ENCODE data around the gene ATP6V1G2.

Gene ATP6V1G2

DNA sequence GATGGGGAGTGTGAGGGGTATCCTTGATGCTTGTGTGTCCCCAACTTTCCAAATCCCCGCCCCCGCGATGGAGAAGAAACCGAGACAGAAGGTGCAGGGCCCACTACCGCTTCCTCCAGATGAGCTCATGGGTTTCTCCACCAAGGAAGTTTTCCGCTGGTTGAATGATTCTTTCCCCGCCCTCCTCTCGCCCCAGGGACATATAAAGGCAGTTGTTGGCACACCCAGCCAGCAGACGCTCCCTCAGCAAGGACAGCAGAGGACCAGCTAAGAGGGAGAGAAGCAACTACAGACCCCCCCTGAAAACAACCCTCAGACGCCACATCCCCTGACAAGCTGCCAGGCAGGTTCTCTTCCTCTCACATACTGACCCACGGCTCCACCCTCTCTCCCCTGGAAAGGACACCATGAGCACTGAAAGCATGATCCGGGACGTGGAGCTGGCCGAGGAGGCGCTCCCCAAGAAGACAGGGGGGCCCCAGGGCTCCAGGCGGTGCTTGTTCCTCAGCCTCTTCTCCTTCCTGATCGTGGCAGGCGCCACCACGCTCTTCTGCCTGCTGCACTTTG lies 29.0 kb upstream of the ATP6V1G2 start, which contains the start of gene TNF:
Gene TNF (plus strand): TSS at position 231 of the 567 bp plus-strand sequence. CDS start 177 bp downstream, at position 408.
- DNase-seq = no peak

DNA sequence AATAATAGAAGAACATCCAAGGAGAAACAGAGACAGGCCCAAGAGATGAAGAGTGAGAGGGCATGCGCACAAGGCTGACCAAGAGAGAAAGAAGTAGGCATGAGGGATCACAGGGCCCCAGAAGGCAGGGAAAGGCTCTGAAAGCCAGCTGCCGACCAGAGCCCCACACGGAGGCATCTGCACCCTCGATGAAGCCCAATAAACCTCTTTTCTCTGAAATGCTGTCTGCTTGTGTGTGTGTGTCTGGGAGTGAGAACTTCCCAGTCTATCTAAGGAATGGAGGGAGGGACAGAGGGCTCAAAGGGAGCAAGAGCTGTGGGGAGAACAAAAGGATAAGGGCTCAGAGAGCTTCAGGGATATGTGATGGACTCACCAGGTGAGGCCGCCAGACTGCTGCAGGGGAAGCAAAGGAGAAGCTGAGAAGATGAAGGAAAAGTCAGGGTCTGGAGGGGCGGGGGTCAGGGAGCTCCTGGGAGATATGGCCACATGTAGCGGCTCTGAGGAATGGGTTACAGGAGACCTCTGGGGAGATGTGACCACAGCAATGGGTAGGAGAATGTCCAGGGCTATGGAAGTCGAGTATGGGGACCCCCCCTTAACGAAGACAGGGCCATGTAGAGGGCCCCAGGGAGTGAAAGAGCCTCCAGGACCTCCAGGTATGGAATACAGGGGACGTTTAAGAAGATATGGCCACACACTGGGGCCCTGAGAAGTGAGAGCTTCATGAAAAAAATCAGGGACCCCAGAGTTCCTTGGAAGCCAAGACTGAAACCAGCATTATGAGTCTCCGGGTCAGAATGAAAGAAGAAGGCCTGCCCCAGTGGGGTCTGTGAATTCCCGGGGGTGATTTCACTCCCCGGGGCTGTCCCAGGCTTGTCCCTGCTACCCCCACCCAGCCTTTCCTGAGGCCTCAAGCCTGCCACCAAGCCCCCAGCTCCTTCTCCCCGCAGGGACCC lies 28.0 kb upstream of the ATP6V1G2 start:
- no peak for DNase-seq

DNA sequence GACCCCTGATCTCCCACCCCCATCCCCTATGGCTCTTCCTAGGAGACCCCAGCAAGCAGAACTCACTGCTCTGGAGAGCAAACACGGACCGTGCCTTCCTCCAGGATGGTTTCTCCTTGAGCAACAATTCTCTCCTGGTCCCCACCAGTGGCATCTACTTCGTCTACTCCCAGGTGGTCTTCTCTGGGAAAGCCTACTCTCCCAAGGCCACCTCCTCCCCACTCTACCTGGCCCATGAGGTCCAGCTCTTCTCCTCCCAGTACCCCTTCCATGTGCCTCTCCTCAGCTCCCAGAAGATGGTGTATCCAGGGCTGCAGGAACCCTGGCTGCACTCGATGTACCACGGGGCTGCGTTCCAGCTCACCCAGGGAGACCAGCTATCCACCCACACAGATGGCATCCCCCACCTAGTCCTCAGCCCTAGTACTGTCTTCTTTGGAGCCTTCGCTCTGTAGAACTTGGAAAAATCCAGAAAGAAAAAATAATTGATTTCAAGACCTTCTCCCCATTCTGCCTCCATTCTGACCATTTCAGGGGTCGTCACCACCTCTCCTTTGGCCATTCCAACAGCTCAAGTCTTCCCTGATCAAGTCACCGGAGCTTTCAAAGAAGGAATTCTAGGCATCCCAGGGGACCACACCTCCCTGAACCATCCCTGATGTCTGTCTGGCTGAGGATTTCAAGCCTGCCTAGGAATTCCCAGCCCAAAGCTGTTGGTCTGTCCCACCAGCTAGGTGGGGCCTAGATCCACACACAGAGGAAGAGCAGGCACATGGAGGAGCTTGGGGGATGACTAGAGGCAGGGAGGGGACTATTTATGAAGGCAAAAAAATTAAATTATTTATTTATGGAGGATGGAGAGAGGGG lies 27.1 kb upstream of the ATP6V1G2 start:
- peak; percentile 86 for DNase-seq

DNA sequence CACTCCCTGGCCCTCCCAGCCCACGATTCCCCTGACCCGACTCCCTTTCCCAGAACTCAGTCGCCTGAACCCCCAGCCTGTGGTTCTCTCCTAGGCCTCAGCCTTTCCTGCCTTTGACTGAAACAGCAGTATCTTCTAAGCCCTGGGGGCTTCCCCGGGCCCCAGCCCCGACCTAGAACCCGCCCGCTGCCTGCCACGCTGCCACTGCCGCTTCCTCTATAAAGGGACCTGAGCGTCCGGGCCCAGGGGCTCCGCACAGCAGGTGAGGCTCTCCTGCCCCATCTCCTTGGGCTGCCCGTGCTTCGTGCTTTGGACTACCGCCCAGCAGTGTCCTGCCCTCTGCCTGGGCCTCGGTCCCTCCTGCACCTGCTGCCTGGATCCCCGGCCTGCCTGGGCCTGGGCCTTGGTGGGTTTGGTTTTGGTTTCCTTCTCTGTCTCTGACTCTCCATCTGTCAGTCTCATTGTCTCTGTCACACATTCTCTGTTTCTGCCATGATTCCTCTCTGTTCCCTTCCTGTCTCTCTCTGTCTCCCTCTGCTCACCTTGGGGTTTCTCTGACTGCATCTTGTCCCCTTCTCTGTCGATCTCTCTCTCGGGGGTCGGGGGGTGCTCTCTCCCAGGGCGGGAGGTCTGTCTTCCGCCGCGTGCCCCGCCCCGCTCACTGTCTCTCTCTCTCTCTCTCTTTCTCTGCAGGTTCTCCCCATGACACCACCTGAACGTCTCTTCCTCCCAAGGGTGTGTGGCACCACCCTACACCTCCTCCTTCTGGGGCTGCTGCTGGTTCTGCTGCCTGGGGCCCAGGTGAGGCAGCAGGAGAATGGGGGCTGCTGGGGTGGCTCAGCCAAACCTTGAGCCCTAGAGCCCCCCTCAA lies 25.9 kb upstream of the ATP6V1G2 start, which contains the start of gene LTA:
Gene LTA (plus strand): TSS at position 249 of the 871 bp plus-strand sequence. CDS start 454 bp downstream, at position 703.
- no peak for DNase-seq

DNA sequence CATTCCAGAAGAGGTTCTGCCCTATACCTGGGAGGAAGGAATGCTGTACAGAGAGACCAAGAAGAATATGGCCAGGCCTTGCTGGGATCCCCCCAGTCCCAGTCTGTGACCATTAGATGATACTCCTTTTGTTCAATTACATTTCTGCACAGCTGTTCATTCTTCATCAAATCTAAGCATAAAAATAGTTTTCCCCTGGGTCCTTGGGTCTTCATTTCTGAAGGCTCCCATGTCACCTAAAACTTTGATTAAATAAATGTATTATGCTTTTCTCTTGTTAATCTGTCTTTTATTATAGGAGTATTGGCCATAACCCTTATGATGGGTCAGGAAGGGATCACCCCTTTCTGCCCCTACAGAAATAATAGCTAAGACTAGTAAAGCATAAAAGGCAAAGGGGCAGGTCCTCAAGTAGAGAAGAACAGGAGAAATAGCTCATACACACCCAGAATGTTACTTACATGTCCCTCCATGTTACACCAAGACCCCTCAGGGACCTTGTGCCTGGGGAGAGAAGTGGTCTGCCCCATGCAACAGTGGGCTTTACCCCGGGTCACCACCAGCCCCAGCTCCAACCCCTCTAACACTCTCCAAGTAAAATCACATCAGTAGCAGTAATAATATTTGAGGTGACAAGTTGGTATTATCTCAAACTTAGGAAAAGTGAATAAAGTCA lies 23.6 kb upstream of the ATP6V1G2 start:
- DNase-seq = no peak

DNA sequence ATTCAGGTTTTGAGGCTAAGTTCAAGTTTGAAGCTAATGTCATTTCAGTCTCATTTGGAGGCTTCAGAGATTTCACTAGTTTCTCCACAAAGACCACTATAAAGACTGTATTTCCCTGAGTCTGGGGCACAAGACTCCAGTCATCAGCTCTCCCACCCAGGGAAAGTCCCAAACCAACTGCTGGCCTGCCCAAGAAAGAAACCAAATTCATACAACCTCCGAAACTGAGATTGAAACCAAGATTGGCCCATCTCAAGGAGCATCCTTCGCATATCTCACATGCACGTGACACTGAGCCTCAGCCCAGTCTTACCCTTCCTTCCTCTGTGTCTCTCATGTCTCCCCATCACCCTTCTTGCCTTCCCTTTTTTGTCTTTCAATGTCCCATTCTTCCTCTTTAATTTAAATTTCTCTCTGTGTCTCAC lies 22.1 kb upstream of the ATP6V1G2 start:
- no peak for DNase-seq

DNA sequence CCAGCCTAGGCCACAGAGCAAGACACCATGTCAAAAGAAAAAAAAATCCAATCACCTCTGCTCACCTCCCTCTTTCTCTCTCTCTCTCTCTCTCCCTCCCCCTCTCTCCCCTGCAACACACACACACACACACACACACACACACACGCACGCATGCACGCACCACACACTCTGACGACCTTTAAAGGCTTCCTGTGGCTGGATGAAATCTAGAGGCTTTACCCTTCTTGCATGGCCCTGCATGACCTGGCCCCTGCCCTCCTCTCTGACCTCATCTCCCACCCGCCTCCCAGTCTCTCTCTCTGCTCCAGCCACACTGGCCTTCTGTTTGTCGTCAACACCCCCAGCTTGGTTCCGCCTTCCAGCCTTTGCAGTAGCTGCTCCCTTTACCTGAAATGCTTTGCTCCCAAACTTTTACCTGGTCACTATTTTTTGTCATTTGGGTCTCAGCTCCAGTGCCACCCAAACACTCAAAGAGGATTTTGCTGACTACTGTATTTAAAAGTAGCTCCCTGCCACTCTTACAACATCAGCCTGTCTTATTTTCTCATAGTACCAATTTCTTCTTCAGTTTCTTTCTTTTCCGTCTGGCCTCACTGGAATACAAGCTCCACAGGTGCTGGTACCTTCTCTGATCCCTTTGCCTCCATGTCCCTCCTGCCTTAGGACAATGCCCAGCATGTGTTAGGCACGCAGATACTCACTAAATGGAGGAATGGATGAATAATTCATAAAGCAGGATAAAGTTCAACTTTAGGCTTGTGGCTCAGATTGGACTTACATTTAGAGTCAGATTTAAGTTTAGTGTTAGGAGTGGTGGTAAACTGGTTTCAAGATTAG lies 21.3 kb upstream of the ATP6V1G2 start:
- peak; percentile 83 for DNase-seq

DNA sequence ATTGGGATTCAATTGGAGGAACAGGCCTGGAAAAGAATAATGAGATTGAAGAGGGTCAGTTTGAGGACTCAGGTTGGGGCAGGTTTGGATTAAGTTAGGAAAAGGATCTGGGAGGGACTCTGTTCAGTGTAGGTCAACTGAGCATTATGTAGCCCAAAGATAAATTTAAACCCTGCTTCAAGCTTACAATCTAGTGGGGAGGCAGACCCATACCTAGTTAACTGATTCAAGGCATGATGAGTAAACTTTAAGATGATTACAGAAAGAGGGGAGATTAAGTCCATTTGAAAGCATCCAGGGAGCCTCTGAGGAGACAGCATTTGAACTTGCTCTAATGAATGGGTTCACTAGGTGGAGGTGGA lies 14.3 kb upstream of the ATP6V1G2 start:
- no peak for DNase-seq

DNA sequence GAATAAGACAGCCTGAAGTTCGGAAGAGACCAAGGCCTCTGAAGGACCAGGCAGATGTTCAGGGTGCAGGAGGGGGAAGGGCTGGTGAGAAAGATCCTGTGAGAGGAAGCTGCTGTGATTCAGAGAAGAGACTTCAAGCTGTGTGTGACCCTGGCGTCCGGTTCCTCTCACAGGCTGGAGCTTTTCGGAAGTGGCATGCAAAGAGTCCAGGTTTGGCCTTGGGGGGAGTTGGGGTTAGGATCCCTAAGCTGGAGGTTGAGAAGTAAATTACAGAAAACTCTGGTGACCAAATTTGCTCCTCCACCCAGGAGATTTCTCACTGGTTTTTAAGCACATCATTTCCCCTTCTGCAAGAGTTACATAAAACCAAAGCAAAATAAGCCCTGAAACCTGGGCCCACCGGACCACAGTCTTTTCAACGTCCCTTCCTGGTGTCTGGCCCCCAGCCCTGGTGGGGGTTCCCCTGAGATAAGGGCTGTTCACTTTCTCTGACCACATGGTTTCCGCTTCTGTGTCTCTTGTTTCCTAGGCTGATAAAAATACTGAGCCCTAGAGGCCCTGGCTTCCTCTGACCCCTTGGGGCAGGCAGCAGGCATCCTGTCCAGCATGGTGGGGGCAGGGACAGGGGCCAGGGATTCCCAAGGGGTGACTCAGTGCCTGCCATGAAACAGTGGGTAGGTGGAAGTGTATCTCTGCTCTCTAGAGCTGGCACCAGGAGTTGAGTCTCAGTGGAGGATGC lies 13.7 kb upstream of the ATP6V1G2 start:
- peak; percentile 93 for DNase-seq

DNA sequence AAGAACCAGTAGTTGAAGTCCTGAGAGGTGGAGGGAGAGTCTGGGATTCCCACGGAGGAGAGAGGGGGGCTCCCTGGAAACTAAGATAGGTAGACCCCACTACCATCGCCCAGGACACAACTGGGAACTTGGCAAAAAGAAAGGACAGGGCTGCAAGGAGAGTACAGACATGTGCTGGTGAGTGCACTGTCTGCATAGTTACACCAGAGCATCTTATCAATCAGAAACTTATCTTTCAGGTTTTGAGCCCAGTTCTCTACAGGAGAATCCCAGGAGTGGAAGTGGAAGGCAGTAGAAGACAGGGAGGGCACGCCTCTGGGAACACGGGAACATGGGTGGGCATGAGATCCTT lies 13.2 kb upstream of the ATP6V1G2 start:
- no peak for DNase-seq

DNA sequence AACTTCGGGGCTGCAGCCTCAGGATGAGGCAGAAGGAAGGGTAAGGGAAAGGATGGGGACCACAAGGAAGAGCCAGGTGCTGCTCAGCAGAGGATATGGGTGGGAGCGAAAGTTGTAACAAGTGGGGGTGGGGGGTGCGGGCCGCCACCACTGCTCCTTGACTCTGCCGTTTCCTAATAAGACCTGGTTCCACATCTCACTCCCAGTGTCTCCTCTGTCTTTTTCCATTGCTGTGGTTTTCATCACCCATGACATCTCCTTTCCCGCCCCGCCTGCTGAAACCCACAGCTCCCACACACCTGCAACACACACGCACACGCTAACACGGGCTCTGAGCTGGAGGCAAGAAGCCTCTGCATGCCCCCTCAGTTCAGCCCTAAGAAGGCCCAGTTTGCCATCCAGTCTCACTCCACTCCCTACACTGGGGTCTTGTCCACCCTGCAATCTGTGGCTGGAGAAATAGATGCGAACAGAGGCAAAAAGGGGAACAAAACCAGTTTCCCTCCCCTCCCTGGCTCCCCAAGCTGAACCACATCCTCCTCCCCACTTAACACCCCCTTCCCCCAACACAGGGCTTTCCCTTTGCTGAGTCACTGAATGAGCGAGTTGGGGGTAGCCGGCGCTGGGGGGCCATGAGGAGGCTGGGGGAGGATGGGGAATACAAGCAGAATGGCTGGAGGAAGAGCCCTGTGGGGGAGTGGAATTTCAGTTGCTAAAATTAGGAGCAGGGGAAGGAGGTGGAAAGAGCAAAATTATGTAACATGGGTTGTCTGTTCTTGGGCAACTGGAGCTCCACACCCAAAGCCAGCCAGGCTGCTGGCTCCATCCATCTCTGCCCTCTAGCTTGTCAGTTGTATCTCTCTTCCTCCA lies 12.5 kb upstream of the ATP6V1G2 start:
- no peak for DNase-seq

DNA sequence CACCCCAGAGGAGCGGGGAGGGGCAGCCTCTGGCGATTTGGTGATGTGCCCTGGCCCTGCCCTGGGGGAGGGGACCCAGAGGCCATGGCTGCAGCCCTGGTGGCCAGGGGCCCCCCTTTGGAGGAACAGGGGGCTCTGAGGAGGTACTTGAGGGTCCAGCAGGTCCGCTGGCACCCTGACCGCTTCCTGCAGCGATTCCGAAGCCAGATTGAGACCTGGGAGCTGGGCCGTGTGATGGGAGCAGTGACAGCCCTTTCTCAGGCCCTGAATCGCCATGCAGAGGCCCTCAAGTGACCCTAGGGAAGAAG lies 11.9 kb upstream of the ATP6V1G2 start:
- no peak for DNase-seq

DNA sequence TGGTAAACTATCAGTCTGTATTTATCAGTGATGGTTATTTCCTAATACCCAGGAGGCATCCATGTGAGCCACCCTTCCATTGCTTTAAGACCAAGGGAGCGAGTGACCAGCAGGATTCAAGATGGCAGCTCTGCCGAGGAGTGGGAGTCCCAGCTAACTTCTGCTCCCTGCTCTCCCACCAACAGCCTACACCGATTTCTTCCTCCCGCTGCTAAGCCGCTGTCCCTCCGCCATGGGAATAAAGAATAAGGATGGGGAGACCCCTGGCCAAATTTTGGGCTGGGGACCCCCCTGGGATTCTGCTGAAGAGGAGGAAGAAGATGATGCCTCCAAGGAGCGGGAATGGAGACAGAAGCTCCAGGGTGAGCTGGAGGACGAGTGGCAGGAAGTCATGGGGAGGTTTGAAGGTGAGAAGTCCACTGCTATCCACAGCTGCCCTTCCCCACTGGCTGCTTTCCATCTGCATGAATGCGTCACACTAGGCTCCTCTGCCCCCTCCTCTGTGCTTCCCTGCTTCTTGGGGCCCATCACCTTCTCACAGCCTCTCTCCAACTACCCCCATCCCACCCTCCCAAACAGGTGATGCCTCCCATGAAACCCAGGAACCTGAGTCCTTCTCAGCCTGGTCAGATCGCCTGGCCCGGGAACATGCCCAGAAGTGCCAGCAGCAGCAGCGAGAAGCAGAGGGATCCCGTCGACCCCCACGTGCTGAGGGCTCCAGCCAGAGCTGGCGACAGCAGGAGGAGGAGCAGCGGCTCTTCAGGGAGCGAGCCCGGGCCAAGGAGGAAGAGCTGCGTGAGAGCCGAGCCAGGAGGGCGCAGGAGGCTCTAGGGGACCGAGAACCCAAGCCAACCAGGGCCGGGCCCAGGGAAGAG lies 11.3 kb upstream of the ATP6V1G2 start:
- DNase-seq = no peak

DNA sequence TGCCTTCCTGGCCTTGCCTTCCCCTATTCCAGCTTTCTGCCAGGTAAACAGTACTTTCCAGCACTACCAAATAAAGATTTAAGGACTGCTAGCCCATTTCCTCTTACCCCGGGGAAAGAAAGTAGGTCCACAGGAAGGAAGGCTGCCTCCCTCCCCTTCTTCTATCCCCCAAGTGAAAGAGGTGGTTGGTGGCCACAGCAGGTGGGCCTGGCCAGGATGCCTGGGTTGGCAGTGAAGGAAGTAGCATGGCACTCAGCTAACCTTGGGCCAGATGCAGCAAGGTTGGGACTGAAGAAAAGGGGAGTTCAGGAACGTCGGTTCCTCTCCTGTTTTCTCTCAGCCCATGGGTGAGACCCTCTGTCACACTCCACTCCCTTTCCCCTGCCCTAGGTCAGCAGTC lies 9.9 kb upstream of the ATP6V1G2 start:
- no peak for DNase-seq

DNA sequence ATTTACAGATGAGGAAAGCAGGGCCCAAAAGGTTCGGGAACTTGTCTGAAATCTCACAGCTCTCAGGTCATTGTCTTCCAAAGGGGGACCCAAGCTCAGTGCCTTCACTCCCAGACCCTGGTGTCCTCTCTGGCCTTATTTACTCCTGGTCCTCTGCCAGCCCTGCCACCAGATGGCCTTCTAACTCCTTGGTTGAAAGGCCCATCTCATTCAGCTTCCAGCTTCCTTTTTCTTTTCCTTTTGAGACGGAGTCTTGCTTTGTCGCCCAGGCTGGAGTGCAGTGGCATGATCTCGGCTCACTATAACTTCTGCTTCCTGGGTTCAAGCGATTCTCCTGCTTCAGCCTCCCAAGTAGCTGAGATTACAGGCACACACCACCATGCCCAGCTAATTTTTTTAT lies 5.0 kb upstream of the ATP6V1G2 start:
- DNase-seq = peak; percentile 85

DNA sequence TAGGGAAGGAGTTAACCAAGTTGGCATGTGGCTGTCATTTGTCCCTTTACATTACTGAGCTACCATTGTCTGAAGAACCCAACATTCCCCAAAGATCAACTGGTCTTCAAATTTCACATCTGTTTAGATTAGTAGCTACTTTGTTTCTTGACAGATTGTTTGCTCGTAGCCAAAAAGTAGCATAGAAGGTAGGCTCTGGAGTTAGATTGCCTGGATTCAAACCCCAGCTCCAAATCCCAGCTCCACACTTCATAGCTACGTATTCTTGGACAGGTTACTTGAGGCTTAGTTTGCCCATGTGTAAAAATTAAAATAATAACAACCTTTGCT lies 2.1 kb upstream of the ATP6V1G2 start:
- no peak for DNase-seq

DNA sequence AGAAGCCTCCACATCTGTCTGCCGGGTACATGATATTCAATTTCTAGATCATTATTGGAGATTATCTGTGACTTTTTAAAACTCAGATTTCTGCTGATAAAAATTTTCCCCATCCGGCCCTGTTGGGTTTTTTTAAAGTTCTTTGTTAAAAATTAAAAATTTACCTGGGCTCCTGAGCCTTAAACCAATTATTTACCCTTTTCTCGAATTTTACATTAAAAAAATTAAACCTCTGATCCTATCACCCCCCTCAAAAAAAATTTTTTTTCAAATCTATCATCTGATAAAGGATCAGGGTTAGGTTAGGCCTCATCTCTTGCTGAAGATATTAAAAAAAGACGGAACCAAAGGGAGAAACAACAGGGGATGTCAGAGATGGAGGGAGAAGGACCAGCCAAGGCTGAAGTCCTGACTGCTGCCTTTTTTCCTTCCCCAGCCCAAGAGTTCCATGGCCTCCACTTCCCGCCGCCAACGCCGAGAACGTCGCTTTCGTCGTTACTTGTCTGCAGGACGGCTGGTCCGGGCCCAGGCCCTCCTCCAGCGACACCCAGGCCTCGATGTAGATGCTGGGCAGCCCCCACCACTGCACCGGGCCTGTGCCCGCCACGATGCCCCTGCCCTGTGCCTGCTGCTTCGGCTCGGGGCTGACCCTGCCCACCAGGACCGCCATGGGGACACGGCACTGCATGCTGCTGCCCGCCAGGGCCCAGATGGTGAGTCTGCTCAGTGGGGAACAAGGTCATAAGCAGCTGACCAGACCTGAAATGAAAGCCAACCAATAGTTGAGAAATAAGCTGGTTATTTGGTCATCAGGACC lies 1.5 kb upstream of the ATP6V1G2 start:
- peak; percentile 39 for DNase-seq

Measured in islet precursor cell (in vitro differentiated cells).